ENCODE measurements around the gene MFAP2.
"Not testable (repeated sequence)": the region's sequence is repeated elsewhere in the genome, so short reads cannot be mapped to it uniquely, and the experiment has no call there.

MFAP2 gene

DNA sequence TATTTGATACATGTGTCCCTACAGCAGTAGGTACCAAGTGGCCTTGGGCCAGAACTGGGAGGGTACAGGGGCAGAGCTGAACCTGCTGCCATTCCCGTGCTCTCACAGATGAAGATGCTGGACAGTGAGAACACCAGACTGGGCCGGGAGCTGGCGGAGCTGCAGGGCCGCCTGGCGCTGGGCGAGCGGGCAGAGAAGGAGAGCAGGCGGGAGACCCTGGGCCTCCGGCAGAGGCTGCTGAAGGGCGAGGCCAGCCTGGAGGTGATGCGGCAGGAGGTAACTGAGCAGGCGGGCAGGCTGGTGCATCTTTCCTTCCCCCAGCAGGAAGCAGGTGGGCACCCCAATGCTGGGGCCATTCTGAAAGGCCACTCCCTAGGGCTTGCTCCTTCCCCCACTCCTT is 21.9 kb downstream of the MFAP2 start:
- no peak for DNase-seq

DNA sequence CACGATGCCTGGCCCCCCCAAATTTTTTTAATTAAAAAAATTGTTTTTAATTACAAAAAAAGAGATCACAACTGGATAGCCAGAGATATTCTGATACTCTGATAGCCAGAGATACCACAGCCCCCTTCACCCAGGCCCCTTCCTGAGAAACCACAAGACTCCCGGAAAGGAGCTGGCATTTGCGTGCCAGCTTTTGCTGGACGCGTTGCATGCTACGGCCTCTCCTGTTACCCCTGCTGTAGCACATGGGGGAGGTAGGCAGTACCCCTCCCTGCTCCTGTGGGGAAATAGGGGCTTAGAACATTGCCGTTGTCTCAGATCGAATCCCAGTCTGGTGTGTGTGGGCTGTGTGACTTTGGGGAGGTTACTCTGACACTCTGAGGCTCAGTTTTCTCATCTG is 22.7 kb downstream of the MFAP2 start:
- DNase-seq: no peak

DNA sequence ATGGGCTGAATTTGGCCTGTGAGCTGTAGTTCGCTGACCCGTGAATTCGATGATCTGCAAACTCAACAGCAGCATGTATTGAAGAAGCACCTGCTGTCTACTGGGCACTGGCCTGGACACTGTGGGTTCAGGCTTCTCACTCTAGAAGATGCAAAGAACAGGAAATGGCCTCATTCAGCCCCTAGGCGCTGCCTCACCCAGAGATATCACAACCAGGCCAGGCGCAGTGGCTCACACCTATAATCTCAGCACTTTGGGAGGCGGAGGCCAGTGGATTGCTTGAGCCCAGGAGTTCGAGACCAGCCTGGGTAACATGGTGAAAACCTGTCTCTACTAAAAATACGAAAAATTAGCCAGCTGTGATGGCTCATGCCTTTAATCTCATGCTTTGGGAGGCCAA is 23.6 kb downstream of the MFAP2 start:
- no peak for DNase-seq

DNA sequence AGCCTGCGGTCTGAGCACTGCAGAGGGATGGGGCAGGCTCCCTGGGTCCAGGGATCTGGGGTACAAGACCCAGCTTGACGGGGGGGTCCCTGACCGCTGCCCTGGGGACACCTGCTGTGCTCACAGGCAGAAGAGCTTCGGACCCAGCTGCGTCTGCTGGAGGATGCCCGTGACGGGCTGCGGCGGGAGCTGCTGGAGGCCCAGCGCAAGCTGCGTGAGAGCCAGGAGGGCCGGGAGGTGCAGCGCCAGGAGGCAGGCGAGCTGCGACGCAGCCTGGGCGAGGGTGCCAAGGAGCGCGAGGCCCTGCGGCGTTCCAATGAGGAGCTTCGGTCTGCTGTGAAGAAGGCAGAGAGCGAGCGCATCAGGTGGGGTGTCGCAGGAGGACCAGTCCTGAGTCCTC is 25.2 kb downstream of the MFAP2 start:
- no peak for DNase-seq

DNA sequence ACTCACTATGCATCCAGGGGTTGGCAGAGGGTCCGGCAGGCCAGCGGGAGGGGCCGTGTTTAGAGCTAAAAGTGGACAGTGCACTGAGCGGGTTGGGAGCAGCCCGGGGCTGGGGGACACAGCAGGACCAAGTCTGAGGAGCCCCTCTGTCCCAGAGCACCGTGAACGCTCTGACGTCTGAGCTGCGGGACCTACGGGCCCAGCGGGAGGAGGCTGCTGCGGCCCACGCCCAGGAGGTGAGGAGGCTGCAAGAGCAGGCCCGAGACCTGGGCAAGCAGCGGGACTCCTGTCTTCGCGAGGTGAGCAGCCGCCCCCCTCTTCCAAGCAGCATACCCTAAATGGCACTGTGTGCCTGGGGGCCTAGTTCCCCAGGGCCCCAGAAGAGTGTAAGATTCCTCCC is 25.8 kb downstream of the MFAP2 start:
- DNase-seq: no peak

DNA sequence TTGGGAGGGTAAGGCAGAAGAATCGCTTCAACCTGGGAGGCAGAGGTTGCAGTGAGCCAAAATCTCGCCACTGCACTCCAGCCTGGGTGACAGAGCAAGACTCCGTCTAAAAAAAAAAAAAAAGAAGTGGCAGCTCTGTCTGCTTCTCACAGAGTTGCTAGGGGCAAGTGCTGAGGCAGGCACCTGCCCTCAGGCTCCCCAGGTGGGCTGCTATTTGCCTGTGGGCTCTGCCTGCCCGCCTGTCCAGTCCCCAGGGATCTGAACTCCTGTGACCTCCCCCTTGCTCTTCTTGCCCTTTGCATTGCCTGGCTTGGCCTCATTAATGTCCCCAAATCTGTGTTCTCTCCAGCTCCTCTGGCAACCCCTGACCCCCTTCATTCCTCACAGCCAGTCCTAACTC is 28.0 kb downstream of the MFAP2 start:
- DNase-seq: not testable (repeated sequence)

DNA sequence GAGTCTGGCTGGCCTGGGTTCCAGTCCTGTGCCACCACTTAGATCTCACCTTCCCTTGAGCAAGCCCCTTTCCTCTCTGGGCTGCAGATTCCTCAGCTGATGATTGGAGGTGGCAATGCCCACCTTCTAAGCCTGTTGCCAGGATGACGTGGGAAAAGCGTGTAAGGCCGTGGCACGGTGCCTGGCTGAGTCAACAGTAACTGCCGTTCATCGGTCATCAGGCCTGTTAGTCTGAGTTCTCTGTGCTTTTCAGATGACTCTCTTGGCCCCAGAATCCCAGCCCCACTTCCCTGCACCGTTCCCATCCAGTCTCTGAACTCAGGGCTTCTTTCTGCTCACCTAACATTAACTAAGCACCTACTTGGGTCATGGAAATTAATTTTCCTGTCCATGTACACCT is 31.4 kb downstream of the MFAP2 start:
- not testable (repeated sequence) for DNase-seq

DNA sequence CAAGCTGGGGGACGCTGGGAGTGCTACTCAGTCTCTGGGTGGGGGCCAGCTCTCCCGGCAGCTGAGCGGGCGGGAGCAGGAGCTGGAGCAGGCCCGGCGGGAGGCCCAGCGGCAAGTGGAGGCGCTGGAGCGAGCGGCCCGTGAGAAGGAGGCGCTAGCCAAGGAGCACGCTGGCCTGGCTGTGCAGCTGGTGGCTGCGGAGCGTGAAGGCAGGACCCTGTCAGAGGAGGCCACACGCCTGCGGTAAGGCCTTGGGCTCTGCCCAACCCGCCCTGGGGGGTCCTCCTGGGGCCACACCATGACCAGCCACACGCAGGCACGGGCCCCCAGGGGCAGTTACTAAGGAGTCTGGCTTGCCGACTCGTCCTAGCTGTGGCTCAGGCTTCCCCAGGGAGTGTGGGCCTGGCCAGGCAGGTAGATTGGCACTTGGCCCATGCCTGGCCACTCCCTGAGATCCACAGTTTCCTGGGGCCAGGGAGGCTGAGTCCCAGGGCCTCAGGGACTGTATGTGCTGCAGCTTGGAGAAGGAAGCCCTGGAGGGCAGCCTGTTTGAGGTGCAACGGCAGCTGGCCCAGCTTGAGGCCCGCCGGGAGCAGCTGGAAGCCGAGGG is 32.0 kb downstream of the MFAP2 start:
- DNase-seq: not testable (repeated sequence)

DNA sequence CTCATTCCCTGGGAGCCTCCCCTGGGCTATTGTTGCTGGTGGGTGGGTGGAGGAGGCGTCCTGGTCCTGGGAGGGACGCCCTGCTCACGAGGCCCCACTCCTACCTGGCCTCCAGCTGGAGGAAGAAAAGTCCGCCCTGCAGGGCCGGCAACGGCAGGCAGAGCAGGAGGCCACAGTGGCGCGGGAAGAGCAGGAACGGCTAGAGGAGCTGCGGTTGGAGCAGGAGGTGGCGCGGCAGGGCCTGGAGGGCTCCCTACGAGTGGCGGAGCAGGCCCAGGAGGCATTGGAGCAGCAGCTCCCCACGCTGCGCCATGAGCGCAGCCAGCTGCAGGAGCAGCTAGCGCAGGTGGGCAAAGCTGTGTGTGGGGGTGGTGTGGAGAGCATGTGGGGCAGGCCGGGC is 33.8 kb downstream of the MFAP2 start:
- DNase-seq: no peak

DNA sequence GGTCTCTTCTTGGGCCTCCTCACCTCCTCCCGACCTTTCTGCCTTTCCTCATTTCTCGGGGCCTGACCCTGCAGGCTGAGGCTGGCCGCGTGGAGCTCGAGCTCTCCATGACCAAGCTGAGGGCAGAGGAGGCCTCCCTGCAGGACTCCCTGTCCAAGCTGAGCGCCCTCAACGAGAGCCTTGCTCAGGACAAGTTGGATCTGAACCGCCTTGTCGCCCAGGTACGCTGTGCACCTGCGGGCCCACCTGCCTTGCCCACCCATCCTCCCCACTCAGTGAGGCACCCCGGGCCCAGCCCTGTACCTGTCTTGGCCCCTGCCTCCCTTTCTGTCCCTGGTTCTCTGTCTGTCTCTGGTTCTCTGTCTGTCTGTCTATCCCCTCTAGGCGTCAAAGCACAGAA is 34.2 kb downstream of the MFAP2 start:
- not testable (repeated sequence) for DNase-seq

DNA sequence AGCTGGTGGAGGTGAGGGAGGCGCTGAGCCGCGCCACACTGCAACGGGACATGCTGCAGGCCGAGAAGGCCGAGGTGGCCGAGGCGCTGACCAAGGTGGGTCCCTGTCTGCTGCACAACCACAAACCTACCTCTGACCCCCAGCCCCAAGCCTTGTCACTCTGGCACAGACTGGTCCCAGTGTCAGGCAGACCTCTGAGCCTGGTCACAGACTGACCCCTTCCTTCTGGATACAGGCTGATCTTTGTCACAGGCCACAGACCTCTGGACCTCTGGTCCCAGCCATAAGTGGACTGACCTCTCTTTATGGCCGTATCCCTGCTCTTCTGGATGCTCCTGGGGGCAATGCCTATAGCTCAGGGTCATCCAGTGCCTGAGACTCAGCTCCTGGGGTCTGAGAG is 34.9 kb downstream of the MFAP2 start:
- DNase-seq: not testable (repeated sequence)

DNA sequence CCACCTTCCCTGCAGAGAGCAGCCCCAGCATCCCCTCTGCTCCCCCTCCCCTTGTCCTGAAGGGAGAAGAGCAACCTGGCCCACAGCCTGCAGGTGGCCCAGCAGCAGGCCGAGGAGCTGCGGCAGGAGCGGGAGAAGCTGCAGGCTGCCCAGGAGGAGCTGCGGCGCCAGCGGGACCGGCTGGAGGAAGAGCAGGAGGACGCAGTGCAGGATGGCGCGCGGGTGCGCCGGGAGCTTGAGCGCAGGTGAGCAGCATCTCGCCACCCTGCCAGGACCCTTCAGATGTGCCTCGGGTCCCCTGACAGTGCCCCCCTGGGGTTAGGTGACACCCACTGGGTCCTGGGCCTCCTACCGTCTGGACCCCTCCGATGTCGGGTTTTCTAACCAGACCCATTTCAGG is 36.4 kb downstream of the MFAP2 start:
- no peak for DNase-seq

DNA sequence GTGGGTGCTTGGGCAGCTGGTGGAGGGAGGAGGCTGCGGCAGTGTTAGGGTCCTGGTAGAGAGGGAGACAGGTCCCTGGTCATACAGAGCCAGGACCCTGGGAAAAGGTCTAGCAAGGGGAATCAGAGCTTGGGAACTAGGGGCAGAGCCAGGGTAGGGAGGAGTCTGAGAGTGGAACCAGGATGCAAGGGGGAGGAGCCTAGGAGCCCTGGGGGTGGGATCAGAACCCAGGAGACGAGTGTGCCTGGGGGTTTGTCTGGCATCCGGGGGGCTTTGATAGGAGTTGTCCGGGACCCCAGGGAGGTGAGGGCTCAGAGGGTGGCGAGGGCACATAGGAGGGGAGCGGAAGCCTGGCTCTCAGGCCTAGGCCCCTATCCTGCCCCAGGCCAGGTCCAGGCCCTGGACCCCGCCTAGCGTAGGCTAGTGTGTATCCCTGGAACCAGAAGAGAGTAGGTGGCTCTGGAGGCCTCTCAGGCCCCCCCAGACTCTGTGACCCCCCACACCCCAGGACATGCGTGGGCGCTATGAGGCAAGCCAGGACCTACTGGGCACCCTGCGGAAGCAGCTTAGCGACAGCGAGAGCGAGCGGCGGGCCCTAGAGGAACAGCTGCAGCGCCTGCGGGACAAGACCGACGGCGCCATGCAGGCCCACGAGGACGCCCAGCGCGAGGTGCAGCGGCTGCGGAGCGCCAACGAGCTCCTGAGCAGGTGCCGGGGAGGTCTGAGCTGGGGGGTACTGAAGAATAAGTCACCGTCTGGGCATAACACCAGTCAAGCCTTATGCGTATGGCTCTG is 40.8 kb downstream of the MFAP2 start:
- DNase-seq: not testable (repeated sequence)

DNA sequence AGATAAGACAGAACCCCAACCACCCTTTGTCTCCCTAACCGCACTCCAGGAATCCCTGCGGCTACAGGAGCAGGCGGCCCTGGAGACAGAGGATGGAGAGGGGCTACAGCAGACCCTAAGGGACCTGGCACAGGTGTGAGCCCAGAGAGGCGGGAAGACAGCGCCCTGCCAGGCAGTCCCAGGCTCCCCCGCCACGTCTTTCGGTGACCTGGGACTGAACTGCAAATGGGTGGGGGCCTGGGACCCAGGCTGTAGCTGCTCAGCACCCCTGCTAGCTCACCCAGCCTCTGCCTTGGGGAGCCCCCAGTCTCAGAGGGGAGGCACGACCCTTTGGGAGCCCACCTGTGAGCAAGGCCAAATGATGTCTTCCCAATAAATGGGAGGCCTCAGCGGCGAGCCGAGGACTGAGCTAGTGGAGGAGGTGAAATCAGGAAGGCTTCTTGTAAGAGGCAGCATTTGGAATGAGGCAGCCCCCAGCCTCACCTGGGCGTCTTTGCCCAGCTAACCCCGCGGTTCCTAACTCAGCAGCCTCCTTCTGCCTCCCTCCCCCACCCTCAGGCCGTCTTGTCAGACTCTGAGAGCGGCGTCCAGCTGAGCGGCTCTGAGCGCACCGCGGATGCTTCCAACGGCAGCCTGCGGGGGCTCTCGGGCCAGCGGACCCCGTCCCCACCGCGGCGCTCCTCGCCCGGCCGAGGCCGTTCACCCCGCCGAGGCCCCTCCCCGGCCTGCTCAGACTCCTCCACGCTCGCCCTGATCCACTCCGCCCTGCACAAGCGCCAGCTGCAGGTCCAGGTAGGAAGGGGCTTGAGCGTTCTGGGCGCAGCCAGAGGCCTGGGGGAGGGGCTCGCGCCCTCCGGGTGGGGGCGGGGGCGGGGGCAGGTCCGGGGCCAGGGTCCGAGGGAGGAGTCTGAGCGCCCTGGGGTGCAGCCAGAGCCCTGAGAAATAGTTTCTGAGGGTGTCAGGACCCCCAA is 41.8 kb downstream of the MFAP2 start:
- DNase-seq: no peak

DNA sequence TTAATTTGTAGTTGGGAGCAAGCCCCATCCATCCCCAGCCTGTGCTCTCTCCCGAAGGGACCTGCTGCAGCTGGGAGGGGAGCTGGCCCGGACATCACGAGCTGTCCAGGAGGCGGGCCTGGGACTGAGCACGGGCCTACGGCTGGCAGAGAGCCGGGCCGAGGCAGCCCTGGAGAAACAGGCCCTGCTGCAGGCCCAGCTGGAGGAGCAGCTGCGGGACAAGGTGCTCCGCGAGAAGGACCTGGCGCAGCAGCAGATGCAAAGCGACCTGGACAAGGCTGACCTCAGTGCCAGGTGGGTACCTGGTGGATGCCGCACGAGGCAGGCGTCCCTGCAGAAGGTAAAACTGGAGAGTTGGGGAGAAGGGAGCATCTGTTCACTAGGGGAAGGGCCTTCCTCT is 43.8 kb downstream of the MFAP2 start:
- DNase-seq: not testable (repeated sequence)

DNA sequence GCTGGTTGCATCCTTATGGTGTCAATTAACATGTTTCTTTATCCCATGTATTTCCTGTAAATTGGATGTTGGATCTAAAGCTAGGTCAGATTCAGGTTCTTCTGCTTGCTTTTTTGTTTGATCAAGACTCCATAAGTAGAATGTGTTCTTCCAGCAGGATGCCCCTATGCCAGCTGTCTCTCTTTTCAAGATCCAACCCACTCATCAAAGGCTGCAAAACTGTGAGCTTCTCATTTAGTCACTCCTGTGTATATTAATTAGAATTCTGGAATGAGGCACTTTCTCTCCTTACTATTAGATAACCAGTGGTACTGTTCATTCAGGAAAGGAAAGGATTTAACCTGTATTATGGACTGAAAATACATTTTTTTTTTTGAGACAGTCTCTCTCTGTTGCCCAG is 46.5 kb downstream of the MFAP2 start:
- not testable (repeated sequence) for DNase-seq

DNA sequence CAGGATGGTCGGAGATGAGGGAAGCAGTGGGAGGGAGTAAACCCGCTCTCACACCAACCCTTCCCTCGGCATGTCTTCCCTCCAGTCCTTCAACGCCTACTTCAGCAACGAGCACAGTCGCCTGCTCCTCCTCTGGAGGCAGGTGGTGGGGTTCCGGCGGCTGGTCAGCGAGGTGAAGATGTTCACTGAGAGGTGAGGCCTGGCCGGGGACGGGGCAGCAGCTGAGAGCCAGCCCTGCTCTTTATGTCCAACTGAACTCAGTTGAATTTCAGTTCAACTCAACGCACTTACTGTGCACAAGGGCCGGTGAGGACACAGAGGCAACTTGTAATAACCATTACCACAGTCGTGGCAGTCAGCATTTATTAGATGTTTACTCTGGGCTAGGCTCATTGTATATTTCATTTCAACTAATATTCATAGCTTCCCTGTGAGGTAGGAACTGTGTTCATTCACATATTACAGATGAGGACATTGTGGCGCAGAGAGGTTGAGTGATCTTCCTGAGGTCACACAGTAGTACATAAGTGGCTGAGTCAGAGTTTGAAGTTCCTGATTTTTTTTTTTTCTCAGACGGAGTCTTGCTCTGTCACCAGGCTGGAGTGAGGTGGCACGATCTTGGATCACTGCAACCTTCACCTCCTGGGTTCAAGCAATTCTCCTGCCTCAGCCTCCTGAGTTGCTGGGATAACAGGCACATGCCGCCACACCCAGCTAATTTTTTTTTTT is 49.0 kb downstream of the MFAP2 start:
- DNase-seq: not testable (repeated sequence)

DNA sequence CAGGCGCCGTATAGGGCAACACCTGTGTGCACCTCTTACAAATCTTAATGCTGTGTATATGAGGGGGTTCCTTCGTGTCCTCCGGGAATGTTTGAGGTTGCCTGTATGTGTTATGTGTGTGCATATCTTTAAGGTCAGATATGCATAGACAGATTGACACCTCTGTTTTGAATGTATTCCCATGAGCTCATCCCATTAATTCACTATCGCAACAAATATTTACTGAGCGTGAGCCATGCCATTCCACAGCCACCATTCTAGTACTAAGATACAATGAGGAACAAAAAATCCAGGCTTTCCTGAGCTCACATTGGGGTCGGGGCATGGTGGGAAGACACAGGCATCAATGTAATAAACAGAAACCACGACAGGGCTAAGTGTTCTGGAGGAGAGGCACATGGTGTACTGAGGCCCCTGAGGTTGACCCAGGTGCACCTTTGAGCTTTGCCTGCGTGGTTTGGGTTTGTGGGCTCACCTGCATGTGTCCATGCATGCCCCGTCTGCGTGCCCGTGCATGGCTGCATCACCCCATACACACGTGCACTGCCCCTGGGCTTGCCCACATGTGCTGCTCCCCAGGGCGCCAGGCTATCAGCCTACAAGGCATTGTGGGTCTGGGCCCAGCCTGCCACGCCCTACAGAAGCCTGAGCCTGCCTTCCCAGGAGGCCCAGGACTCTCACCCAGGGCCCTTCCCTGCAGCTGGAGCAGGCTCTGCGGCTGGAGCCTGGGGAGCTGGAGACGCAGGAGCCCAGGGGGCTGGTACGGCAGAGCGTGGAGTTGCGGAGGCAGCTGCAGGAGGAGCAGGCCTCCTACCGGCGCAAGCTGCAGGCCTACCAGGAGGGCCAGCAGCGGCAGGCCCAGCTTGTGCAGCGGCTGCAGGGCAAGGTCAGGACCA is 51.0 kb downstream of the MFAP2 start:
- DNase-seq: not testable (repeated sequence)

DNA sequence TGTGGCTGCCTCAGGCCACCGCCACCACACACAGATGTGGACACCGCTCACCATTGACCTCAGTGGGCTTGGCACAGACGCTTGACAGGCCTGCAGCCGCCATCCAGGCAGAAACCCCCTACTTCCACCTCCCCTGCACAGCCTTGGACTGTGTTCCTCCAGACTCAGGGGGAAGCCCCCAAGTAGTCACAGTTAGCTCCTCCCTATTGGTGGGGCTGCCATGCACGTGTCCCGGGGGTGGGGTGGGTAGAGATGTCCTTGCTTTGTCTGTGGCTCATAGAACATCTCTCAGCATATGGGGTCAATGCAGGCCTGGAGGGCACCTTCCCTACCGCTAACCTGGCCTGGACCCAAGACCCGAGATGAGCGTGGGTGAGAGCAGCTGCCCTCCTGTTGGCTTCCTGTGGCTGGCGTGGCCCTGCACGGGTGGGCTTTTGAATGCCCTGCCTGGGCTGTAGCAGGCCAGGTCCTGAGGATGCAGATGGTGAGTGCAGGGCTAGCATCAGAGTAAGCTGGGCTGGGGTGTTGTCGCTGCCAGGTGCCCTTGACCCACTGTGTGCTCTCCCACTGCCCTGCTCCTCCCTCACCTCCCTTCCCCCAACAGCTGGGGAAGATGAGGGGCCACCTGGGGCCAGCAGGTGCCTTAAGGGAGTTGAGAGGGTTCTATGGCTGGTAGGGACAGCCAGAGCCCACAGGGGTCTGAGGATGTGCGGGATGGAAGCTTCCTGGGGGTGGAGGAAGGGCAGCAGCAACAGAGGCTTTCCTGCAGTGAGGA is 52.5 kb downstream of the MFAP2 start:
- no peak for DNase-seq

DNA sequence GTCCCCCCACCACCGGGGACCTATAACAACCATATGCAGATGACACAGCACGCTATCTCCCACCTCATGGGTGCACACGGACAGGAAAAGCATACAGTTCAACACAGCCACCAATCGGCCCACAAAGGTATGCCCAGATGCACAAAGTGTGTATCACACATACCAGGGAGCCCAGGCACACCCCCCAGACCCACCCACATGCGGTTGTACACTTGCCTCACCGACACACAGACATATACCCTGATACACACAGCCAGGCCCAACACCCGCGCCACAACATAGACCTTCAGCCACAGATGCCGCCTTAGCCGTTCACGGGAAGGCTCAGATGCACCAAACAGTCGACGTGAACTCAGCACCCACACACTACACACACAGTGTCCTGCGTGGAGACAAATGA is 53.2 kb downstream of the MFAP2 start:
- DNase-seq: no peak

Measured in NCI-H526 treated with DMSO at 0.1 percent for 48 hours (cell line).